OCI-LY1 (cell line): ENCODE data around the gene ITGA7.
A peak's percentile ranks its signal among the peaks of the same experiment; 100 is the strongest.

ENCODE experiments used
- H2AFZ ChIP-seq: fragments of 200-600 bp; sonication (generic), shearing (Covaris generic); 2 replicates; pipeline ENCODE4 v1.6.0; 2014; ENCODE audit warnings: antibody characterized with exemption, mild to moderate bottlenecking, low read length
- H3F3A ChIP-seq: fragments of 200-600 bp; sonication (generic), shearing (Covaris generic); 2 replicates; pipeline ENCODE4 v1.6.0; 2014; ENCODE audit warnings: mild to moderate bottlenecking, antibody characterized with exemption, low read length, moderate library complexity; ENCODE audit not compliant: insufficient read depth
- H3K27ac ChIP-seq: fragments of 200-600 bp; sonication (generic); 2 replicates; pipeline ENCODE4 v1.5.1; 2014; ENCODE audit warnings: low read length, mixed run types, mild to moderate bottlenecking, low read depth; ENCODE audit not compliant: poor library complexity, severe bottlenecking
- H3K27me3 ChIP-seq: fragments of 200-600 bp; sonication (generic); 2 replicates; pipeline ENCODE4 v1.6.0; 2014; ENCODE audit warnings: antibody characterized with exemption, mild to moderate bottlenecking, low read length, moderate library complexity; ENCODE audit not compliant: insufficient read depth
- H3K36me3 ChIP-seq: fragments of 200-600 bp; sonication (generic); 2 replicates; pipeline ENCODE4 v1.6.1; 2014; ENCODE audit warnings: mild to moderate bottlenecking, antibody characterized with exemption, low read length, moderate library complexity, mixed read lengths; ENCODE audit not compliant: insufficient read depth
- H3K4me1 ChIP-seq: fragments of 200-600 bp; sonication (generic); 2 replicates; pipeline ENCODE4 v1.5.1; 2014; ENCODE audit warnings: mild to moderate bottlenecking, low read length, moderate library complexity; ENCODE audit not compliant: insufficient read depth, severe bottlenecking
- H3K4me2 ChIP-seq: fragments of 200-600 bp; sonication (generic), shearing (Covaris generic); 2 replicates; pipeline ENCODE4 v1.6.1; 2014; ENCODE audit warnings: low read length
- H3K4me3 ChIP-seq: fragments of 200-600 bp; sonication (generic); 2 replicates; pipeline ENCODE4 v1.5.1; 2014; ENCODE audit warnings: low read length, low read depth, mild to moderate bottlenecking, mixed read lengths; ENCODE audit not compliant: poor library complexity, severe bottlenecking
- H3K79me2 ChIP-seq: fragments of 200-600 bp; shearing (Covaris generic); 2 replicates; pipeline ENCODE4 v1.6.1; 2016; ENCODE audit warnings: mixed run types, low read length, mixed read lengths; ENCODE audit not compliant: insufficient read depth
- H3K9ac ChIP-seq: fragments of 200-600 bp; sonication (generic), shearing (Covaris generic); 2 replicates; pipeline ENCODE4 v1.6.1; 2014; ENCODE audit warnings: mild to moderate bottlenecking, low read length, mixed read lengths
- H3K9me2 ChIP-seq: fragments of 200-600 bp; sonication (generic), shearing (Covaris generic); 2 replicates; pipeline ENCODE4 v1.6.1; 2014; ENCODE audit warnings: low read depth, mild to moderate bottlenecking, low read length, mixed read lengths
- H3K9me3 ChIP-seq: fragments of 200-600 bp; shearing (Covaris generic); 2 replicates; pipeline ENCODE4 v1.6.1; 2014; ENCODE audit warnings: low read length, mixed read lengths
- H4K20me1 ChIP-seq: fragments of 200-600 bp; sonication (generic), shearing (Covaris generic); 2 replicates; pipeline ENCODE4 v1.6.0; 2016; ENCODE audit warnings: mild to moderate bottlenecking, low read length; ENCODE audit not compliant: insufficient read depth
- CTCF ChIP-seq: fragments of 200-600 bp; sonication (generic), shearing (Covaris generic); IDR thresholded peaks from 2 replicates; pipeline ENCODE4 v1.5.1; 2017; ENCODE audit warnings: mild to moderate bottlenecking, antibody characterized with exemption, low read length, moderate library complexity, mixed read lengths
- EZH2 ChIP-seq: fragments of 200-600 bp; sonication (generic), shearing (Covaris generic); IDR thresholded peaks from 2 replicates; pipeline ENCODE4 v1.8.0; 2017; ENCODE audit warnings: borderline replicate concordance, mixed run types, mild to moderate bottlenecking, antibody characterized with exemption, low read length, moderate library complexity, mixed read lengths

Gene ITGA7

GRCh38 chr12:55716582-55716957 is 8.9 kb upstream of the ITGA7 start:
- Histone ChIP-seq H3K9me2 (no peaks in the 10 kb centered on the region), H3K36me3 (no peaks in the 10 kb centered on the region), H3K79me2 (no peaks in the 10 kb centered on the region), H3K27ac (peak overlapping the region; percentile 81), H3F3A (no peaks in the 10 kb centered on the region), H4K20me1 (no peaks in the 10 kb centered on the region), H3K4me2 (peak overlapping the region; percentile 97), H3K4me3 (peak overlapping the region; percentile 82), H3K9ac (peak overlapping the region; percentile 82), H2AFZ (no peak overlapping the region), H3K9me3 (no peaks in the 10 kb centered on the region), H3K4me1 (peaks cover 31% of the 10 kb centered on the region), H3K27me3 (no peaks in the 10 kb centered on the region)
- TF ChIP-seq CTCF (no peak), EZH2 (no peak)

- Histone ChIP-seq H3F3A (no peaks in the 10 kb centered on the region), H3K27ac (peak within 1 kb of the TSS; percentile 81), H3K36me3 (no peaks in the 10 kb centered on the region), H4K20me1 (no peaks in the 10 kb centered on the region), H3K27me3 (no peaks in the 10 kb centered on the region), H3K9ac (peak within 1 kb of the TSS; percentile 82), H3K4me3 (peak within 1 kb of the TSS; percentile 82), H3K79me2 (no peaks in the 10 kb centered on the region), H3K4me2 (peak within 1 kb of the TSS; percentile 97), H3K4me1 (peaks cover 31% of the 10 kb centered on the region), H2AFZ (no peak within 1 kb of the TSS), H3K9me3 (no peaks in the 10 kb centered on the region), H3K9me2 (no peaks in the 10 kb centered on the region)
- TF ChIP-seq CTCF = no peak
- TF ChIP-seq EZH2 = no peak
These were observed 8.3 kb upstream of the ITGA7 start, which contains the start of gene BLOC1S1 for GRCh38 chr12:55715833-55716581. Gene BLOC1S1 (plus strand): TSS chr12:55716046. CDS start chr12:55716052, 6 bp downstream.

- no peak overlapping the region for H2AFZ ChIP-seq
These were observed 7.6 kb upstream of the ITGA7 start for GRCh38 chr12:55715169-55715764.

More at GRCh38 chr12:55715169-55715764, 7.6 kb upstream of the ITGA7 start:
- H3K27ac ChIP-seq = peak overlapping the region; percentile 81
- H3K27me3 ChIP-seq = no peaks in the 10 kb centered on the region; the same call in 1 of the 2 replicates
- no peaks in the 10 kb centered on the region for H3K36me3 ChIP-seq
- H4K20me1 ChIP-seq = no peaks in the 10 kb centered on the region
- no peaks in the 10 kb centered on the region for H3K79me2 ChIP-seq
- no peak for TF ChIP-seq CTCF
- no peaks in the 10 kb centered on the region for H3F3A ChIP-seq
- H3K4me1 ChIP-seq = peaks cover 31% of the 10 kb centered on the region
- no peaks in the 10 kb centered on the region for H3K9me2 ChIP-seq
- H3K9me3 ChIP-seq = no peaks in the 10 kb centered on the region
- H3K4me2 ChIP-seq = peak overlapping the region; percentile 97
- peak overlapping the region; percentile 82 for H3K4me3 ChIP-seq
- peak overlapping the region; percentile 82 for H3K9ac ChIP-seq
